Activated CD8-positive, alpha-beta memory T cell treated with anti-CD3 and anti-CD28 coated beads for 24 hours (primary cell): Measurements from ENCODE around the gene ZFP3.
A peak's percentile ranks its signal among the peaks of the same experiment; 100 is the strongest.
"Not testable (repeated sequence)": the region's sequence is repeated elsewhere in the genome, so short reads cannot be mapped to it uniquely, and the experiment has no call there.

ENCODE experiments used
- DNase-seq: peaks from one replicate; pipeline ENCODE4 v3.0.0-alpha.2; 2020

Gene ZFP3

GRCh38 chr17:5080591-5080990 is 2.3 kb downstream of the ZFP3 start:
- no peak for DNase-seq

GRCh38 chr17:5092218-5093010 is 14.1 kb downstream of the ZFP3 start:
- no peak for DNase-seq

- DNase-seq = no peak
Observed at GRCh38 chr17:5096731-5097100, 18.4 kb downstream of the ZFP3 start.

GRCh38 chr17:5097101-5097834 is 19.0 kb downstream of the ZFP3 start:
- peak; percentile 77 for DNase-seq

GRCh38 chr17:5099271-5099670 is 21.0 kb downstream of the ZFP3 start:
- no peak for DNase-seq

GRCh38 chr17:5100832-5101231 is 22.6 kb downstream of the ZFP3 start:
- DNase-seq = no peak

- no peak for DNase-seq
Observed at GRCh38 chr17:5110816-5111215, 32.5 kb downstream of the ZFP3 start.

- peak; percentile 96 for DNase-seq
Observed at GRCh38 chr17:5111402-5112204, 33.3 kb downstream of the ZFP3 start, which contains the start of gene ZNF232. TSS of gene ZNF232 (minus strand) at chr17:5111878. CDS start at chr17:5111822, 56 bp downstream.

- DNase-seq = no peak
Observed at GRCh38 chr17:5115673-5116651, 37.7 kb downstream of the ZFP3 start, which contains the start of gene USP6. TSS of gene USP6 (plus strand) at chr17:5116032. CDS start at chr17:5130368, 14,336 bp downstream.

- DNase-seq = no peak
Observed at GRCh38 chr17:5118219-5118618, 40.0 kb downstream of the ZFP3 start.

- DNase-seq = no peak
Observed at GRCh38 chr17:5120036-5120435, 41.8 kb downstream of the ZFP3 start.

GRCh38 chr17:5120436-5121185 is 42.3 kb downstream of the ZFP3 start:
- not testable (repeated sequence) for DNase-seq

GRCh38 chr17:5121186-5121841 is 43.0 kb downstream of the ZFP3 start:
- peak; percentile 49 for DNase-seq

- DNase-seq = peak; percentile 52
Observed at GRCh38 chr17:5122056-5122455, 43.8 kb downstream of the ZFP3 start.

GRCh38 chr17:5122586-5123342 is 44.5 kb downstream of the ZFP3 start:
- DNase-seq = peak; percentile 58

GRCh38 chr17:5123343-5124124 is 45.3 kb downstream of the ZFP3 start:
- peak; percentile 40 for DNase-seq

GRCh38 chr17:5124125-5124760 is 46.0 kb downstream of the ZFP3 start:
- peak; percentile 52 for DNase-seq

GRCh38 chr17:5124896-5125295 is 46.6 kb downstream of the ZFP3 start:
- not testable (repeated sequence) for DNase-seq
